Activated T-cell treated with anti-CD3 and anti-CD28 coated beads, Interleukin-2, amount 50 U/mL, for 24 hours (primary cell): ENCODE data around the gene MTO1.
A peak's percentile ranks its signal among the peaks of the same experiment; 100 is the strongest.
"Not testable (repeated sequence)": the region's sequence is repeated elsewhere in the genome, so short reads cannot be mapped to it uniquely, and the experiment has no call there.

ENCODE experiments used
- DNase-seq: peaks from one replicate; pipeline ENCODE4 v3.0.0-alpha.2; 2020
- H3K27ac Mint-ChIP-seq: 2 replicates; pipeline ENCODE4 v1.8.0; 2020; ENCODE audit warnings: mild to moderate bottlenecking, mixed read lengths
- H3K27me3 Mint-ChIP-seq: 2 replicates; pipeline ENCODE4 v1.8.0; 2020; ENCODE audit warnings: mixed read lengths
- H3K36me3 Mint-ChIP-seq: 2 replicates; pipeline ENCODE4 v1.8.0; 2020; ENCODE audit warnings: low read depth, mixed read lengths
- H3K4me1 Mint-ChIP-seq: 2 replicates; pipeline ENCODE4 v1.8.0; 2020; ENCODE audit warnings: low read depth, mixed read lengths
- H3K4me3 Mint-ChIP-seq: 2 replicates; pipeline ENCODE4 v1.8.0; 2020; ENCODE audit warnings: mild to moderate bottlenecking, moderate library complexity, mixed read lengths
- H3K9me3 Mint-ChIP-seq: 2 replicates; pipeline ENCODE4 v1.8.0; 2020; ENCODE audit warnings: mixed read lengths

MTO1 gene, protein sequence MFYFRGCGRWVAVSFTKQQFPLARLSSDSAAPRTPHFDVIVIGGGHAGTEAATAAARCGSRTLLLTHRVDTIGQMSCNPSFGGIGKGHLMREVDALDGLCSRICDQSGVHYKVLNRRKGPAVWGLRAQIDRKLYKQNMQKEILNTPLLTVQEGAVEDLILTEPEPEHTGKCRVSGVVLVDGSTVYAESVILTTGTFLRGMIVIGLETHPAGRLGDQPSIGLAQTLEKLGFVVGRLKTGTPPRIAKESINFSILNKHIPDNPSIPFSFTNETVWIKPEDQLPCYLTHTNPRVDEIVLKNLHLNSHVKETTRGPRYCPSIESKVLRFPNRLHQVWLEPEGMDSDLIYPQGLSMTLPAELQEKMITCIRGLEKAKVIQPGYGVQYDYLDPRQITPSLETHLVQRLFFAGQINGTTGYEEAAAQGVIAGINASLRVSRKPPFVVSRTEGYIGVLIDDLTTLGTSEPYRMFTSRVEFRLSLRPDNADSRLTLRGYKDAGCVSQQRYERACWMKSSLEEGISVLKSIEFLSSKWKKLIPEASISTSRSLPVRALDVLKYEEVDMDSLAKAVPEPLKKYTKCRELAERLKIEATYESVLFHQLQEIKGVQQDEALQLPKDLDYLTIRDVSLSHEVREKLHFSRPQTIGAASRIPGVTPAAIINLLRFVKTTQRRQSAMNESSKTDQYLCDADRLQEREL

DNA sequence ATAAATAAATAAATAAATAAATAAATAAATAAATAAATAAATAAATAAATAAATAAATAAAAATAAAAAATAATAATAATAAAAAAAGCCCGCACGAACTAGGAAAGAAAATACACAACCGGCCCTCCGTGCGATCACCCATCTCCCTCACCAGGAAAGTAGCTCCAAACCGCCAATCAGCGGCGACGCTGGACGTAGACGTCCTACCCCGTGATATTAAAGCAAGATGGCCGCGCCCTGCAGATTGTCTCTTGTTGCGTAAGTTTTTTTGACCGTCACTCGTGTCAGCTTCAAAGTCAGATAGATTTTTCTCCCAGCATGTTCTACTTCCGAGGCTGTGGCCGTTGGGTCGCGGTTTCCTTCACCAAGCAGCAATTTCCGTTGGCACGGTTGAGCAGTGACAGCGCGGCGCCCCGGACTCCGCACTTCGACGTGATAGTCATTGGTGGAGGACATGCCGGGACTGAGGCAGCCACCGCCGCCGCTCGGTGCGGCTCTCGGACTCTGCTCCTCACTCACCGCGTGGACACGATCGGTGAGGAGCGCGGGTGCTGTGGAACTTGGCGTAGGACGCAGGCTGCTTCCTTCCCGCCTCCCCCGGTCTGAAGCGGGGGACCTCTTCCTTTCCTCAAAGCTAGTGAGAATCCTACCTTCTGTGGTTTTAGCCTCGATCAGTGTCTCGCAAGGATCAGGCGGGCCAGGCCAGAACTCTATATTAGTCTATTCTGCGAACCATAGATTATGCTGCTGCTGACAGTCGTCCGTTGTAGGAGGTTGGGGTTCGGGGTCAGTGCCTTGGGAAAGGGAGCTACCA is at the start of gene MTO1:
Gene MTO1 (plus strand): TSS at position 201 of the 814 bp plus-strand sequence. CDS start 118 bp downstream, at position 319.
- Mint-ChIP-seq H3K27ac (peak within 1 kb of the TSS; percentile 99), H3K27me3 (no peaks in the 10 kb centered on the region), H3K4me3 (peak within 1 kb of the TSS; percentile 99), H3K9me3 (no peaks in the 10 kb centered on the region), H3K36me3 (peaks cover 41% of the 10 kb centered on the region), H3K4me1 (peaks cover 35% of the 10 kb centered on the region)
- peak; percentile 84 for DNase-seq

- no peaks in the 10 kb centered on the region for H3K27me3 Mint-ChIP-seq
- H3K9me3 Mint-ChIP-seq: no peaks in the 10 kb centered on the region
- no peak overlapping the region for H3K27ac Mint-ChIP-seq
- no peak for DNase-seq
- H3K36me3 Mint-ChIP-seq: peaks cover 21% of the 10 kb centered on the region
- peaks cover under 1% of the 10 kb centered on the region for H3K4me1 Mint-ChIP-seq
- no peak overlapping the region for H3K4me3 Mint-ChIP-seq
These were observed 48.4 kb upstream of the MTO1 start for GRCh38 chr6:73413102-73413501.

DNA sequence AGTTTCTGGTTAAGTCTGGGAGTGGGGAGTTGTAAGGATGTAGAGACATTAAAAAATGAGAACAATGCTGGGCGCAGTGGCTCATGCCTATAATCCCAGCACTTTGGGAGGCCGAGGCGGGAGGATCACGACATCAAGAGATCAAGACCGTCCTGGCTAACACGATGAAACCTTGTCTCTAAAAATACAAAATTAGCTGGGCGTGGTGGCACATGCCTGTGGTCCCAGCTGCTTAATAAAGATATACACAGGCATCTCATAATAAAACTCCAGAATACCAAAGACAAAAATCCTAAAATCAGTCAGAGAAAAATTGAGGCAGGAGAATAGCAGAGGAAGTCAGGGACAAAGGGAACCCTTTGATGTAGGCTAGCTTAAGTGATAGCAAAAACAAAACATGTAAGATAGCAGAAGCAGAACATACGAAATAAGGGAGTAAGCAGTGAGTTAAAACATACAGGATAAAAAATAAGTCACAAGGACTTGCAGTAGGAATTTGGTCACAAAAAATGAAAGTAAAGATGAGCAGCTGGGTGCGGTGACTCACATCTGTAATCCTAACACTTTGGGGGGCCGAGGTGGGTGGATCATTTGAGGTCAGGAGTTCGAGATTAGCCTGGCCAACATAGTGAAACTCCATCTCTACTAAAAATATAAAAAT is 43.3 kb upstream of the MTO1 start:
- DNase-seq: no peak
- H3K4me3 Mint-ChIP-seq: no peak overlapping the region
- H3K27ac Mint-ChIP-seq: peak overlapping the region; percentile 6
- H3K9me3 Mint-ChIP-seq: no peaks in the 10 kb centered on the region
- H3K27me3 Mint-ChIP-seq: no peaks in the 10 kb centered on the region
- peaks cover 53% of the 10 kb centered on the region for H3K36me3 Mint-ChIP-seq
- H3K4me1 Mint-ChIP-seq: peaks cover 15% of the 10 kb centered on the region

DNA sequence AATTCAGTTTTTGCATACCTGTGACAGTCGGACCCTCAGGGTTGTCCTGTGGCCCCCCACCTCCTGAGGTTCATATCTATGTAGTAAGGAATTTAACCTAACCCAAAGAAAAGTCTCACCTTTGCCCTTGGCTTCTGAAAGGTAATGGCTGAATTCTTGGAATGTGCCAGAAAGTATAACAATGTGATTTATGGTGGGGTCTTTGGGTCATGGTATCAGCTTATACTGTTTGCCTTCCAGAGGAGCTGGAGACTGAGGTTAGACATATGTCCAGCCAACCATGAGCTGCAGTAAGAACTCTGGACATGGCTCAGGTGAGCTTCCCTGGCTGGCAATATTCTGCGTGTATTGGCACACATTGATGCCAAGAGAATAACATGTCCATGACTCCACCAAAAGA is 40.0 kb upstream of the MTO1 start:
- Mint-ChIP-seq H3K27ac (peak overlapping the region; percentile 7), H3K4me3 (no peak overlapping the region), H3K27me3 (no peaks in the 10 kb centered on the region), H3K4me1 (peaks cover 21% of the 10 kb centered on the region), H3K9me3 (no peaks in the 10 kb centered on the region), H3K36me3 (peaks cover 70% of the 10 kb centered on the region)
- no peak for DNase-seq

GRCh38 chr6:73435236-73435635 is 26.3 kb upstream of the MTO1 start:
- peaks cover 84% of the 10 kb centered on the region for H3K36me3 Mint-ChIP-seq
- H3K27me3 Mint-ChIP-seq: no peaks in the 10 kb centered on the region
- no peak overlapping the region for H3K27ac Mint-ChIP-seq
- peaks cover 6% of the 10 kb centered on the region for H3K4me1 Mint-ChIP-seq
- H3K4me3 Mint-ChIP-seq: no peak overlapping the region
- H3K9me3 Mint-ChIP-seq: no peaks in the 10 kb centered on the region
- DNase-seq: no peak

- DNase-seq: no peak
- H3K4me3 Mint-ChIP-seq: no peak overlapping the region
- H3K9me3 Mint-ChIP-seq: no peaks in the 10 kb centered on the region
- H3K4me1 Mint-ChIP-seq: peaks cover 35% of the 10 kb centered on the region
- H3K36me3 Mint-ChIP-seq: peaks cover 92% of the 10 kb centered on the region
- no peaks in the 10 kb centered on the region for H3K27me3 Mint-ChIP-seq
- no peak overlapping the region for H3K27ac Mint-ChIP-seq
These were observed 18.0 kb upstream of the MTO1 start for GRCh38 chr6:73443555-73443954.

- Mint-ChIP-seq H3K4me1 (peaks cover 30% of the 10 kb centered on the region), H3K36me3 (peaks cover 50% of the 10 kb centered on the region)
These were observed 10.1 kb upstream of the MTO1 start for GRCh38 chr6:73451223-73452106.

DNA sequence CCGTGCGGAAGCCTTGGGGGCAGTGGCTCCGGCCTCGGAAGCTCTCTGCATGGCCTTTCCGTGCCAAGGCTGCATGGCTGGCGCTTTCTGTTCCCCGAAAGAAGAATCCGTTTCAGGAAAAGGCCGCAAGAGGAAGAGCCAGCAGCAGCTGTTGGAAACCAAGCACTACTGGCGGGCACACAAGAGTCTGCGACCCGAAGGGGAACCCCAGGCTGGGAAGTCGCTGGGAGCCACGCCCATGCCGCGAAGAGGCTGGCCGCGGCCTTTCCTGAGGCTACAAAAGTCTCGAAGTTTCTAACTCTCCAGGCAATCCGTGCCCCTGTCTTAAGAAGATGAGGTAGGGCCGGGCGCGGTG is 9.5 kb upstream of the MTO1 start, which contains the start of gene CGAS:
Gene CGAS (minus strand): TSS at position 191 of the 355 bp plus-strand sequence. CDS start 116 bp downstream, at position 75.
- no peaks in the 10 kb centered on the region for H3K9me3 Mint-ChIP-seq
- peaks cover 47% of the 10 kb centered on the region for H3K36me3 Mint-ChIP-seq
- peak within 1 kb of the TSS; percentile 93 for H3K4me3 Mint-ChIP-seq
- H3K4me1 Mint-ChIP-seq: peaks cover 31% of the 10 kb centered on the region
- peak within 1 kb of the TSS; percentile 93 for H3K27ac Mint-ChIP-seq
- DNase-seq: peak; percentile 84
- H3K27me3 Mint-ChIP-seq: no peaks in the 10 kb centered on the region

More at GRCh38 chr6:73451223-73452106, 10.1 kb upstream of the MTO1 start:
- DNase-seq: peak; percentile 74
- H3K4me3 Mint-ChIP-seq: peak overlapping the region; percentile 93
- peak overlapping the region; percentile 93 for H3K27ac Mint-ChIP-seq
- no peaks in the 10 kb centered on the region for H3K27me3 Mint-ChIP-seq
- H3K9me3 Mint-ChIP-seq: no peaks in the 10 kb centered on the region

DNA sequence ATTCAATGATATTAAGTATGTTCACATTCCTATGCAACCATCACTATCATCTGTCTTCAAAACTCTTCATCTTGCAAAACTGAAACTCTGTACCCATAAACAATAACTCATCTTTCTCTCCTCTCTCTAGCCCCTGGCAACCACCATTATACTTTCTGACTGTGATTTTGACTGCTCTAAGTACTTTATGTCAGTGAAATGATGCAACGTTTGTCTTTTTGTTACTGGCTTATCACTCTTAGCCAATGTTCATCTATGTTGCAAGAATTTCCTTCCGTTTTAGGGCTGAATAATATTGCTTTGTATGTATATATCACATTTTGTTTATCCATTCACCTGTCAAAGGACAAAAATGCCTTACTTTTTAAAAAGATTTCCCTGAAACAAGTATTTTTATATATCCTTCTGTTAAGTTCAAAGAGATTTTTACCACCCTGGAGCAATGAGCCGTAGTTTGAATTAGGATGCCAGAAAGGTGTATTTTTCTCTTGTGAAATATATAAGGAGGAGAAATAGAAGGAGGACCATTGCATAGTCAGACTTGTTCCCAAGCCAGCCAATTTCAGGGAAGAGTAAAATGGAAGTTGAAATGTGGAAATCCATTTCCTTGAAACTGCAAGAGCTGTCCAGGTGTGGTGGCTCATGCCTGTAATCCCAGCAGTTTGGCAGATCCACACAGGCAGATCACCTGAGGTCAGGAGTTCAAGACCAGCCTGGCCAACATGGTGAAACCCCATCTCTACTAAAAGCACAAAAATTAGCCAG is 5.5 kb upstream of the MTO1 start:
- Mint-ChIP-seq H3K36me3 (peaks cover 9% of the 10 kb centered on the region), H3K9me3 (no peaks in the 10 kb centered on the region), H3K4me1 (peaks cover 26% of the 10 kb centered on the region), H3K27ac (peak overlapping the region; percentile 1), H3K27me3 (no peaks in the 10 kb centered on the region), H3K4me3 (no peak overlapping the region)
- no peak for DNase-seq

- not testable (repeated sequence) for H3K27me3 Mint-ChIP-seq, H3K4me3 Mint-ChIP-seq, H3K9me3 Mint-ChIP-seq, DNase-seq
- Mint-ChIP-seq H3K4me1 (peaks cover 38% of the 10 kb centered on the region), H3K36me3 (peaks cover 25% of the 10 kb centered on the region), H3K27ac (peak overlapping the region; percentile 65)
These were observed 2.1 kb upstream of the MTO1 start for GRCh38 chr6:73459474-73459873.

- Mint-ChIP-seq H3K27ac (peak overlapping the region; percentile 81), H3K36me3 (peaks cover 25% of the 10 kb centered on the region), H3K4me3 (peak overlapping the region; percentile 99), H3K4me1 (peaks cover 38% of the 10 kb centered on the region), H3K27me3 (no peaks in the 10 kb centered on the region), H3K9me3 (no peaks in the 10 kb centered on the region)
- DNase-seq: no peak
These were observed 1.5 kb upstream of the MTO1 start for GRCh38 chr6:73460056-73460455.

DNA sequence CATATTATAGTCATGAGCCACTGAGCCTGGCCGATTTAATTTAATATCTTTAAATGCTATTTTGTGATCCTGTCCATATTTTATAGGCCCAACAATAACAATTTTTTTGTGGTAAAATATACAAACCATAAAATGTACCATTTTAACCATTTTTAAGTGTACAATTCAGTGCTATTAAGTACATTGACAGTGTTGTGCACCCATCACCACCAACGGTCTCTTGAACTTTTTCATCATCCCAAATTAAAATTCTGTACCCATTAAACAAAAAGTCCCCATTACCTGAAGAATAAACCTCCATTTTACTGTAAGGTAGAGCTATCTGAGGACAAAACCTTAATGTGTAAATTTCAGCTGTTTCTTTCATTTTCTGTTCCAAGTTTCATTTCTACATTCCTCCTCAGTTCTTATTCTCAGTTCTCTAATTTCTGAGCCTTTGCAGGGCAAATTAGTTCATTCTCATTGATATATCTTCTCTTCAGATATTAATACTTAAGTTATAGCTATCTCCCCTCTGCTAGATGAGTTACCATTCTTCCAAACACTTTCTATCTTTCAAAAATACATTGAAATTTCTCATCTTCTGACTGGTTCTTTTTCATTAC is 10.3 kb downstream of the MTO1 start:
- Mint-ChIP-seq H3K36me3 (peaks cover 86% of the 10 kb centered on the region), H3K4me3 (peak overlapping the region; percentile 11), H3K9me3 (no peaks in the 10 kb centered on the region), H3K4me1 (peaks cover 16% of the 10 kb centered on the region), H3K27me3 (no peaks in the 10 kb centered on the region), H3K27ac (peak overlapping the region; percentile 87)
- DNase-seq: no peak
